Astrocyte (in vitro differentiated cells and primary cell): Measurements from ENCODE around the gene PDLIM7. TPM values are rescaled to one million over a fixed set of nuclear protein-coding genes. Genes with fewer than 3 reads are reported as not detected.

Source experiments
- DNase-seq: peaks from one replicate; pipeline ENCODE4 v3.0.0-alpha.2; 2010; ENCODE audit warnings: low read depth
- FAIRE-seq: peaks from 2 replicates; lab custom pipeline; 2011; peaks lifted over from hg19 to GRCh38; lab: Jason Lieb, UNC
- H2AFZ ChIP-seq: 2 replicates; pipeline ENCODE4 v1.6.0; 2012; ENCODE audit warnings: low read depth, low read length, inconsistent platforms
- H3K27ac ChIP-seq: 2 replicates; pipeline ENCODE4 v1.5.1; 2011; ENCODE audit warnings: low read depth, low read length, inconsistent platforms
- H3K27me3 ChIP-seq: 2 replicates; pipeline ENCODE4 v1.6.0; 2011; ENCODE audit warnings: low read length, inconsistent platforms; ENCODE audit not compliant: insufficient read depth
- H3K36me3 ChIP-seq: 2 replicates; pipeline ENCODE4 v1.5.1; 2011; ENCODE audit warnings: low read length, inconsistent platforms; ENCODE audit not compliant: insufficient read depth
- H3K4me1 ChIP-seq: 2 replicates; pipeline ENCODE4 v1.5.1; 2011; ENCODE audit warnings: low read length, inconsistent platforms; ENCODE audit not compliant: insufficient read depth
- H3K4me2 ChIP-seq: 2 replicates; pipeline ENCODE4 v1.6.0; 2012; ENCODE audit warnings: low read length, inconsistent platforms
- H3K4me3 ChIP-seq: 2 replicates; pipeline ENCODE4 v1.5.1; 2011; ENCODE audit warnings: low read depth, mild to moderate bottlenecking, low read length, inconsistent platforms; ENCODE audit not compliant: insufficient read depth
- H3K79me2 ChIP-seq: 2 replicates; pipeline ENCODE4 v1.6.0; 2012; ENCODE audit warnings: mild to moderate bottlenecking, low read length, inconsistent platforms; ENCODE audit not compliant: insufficient read depth
- H3K9ac ChIP-seq: 2 replicates; pipeline ENCODE4 v1.6.0; 2012; ENCODE audit warnings: mild to moderate bottlenecking, low read length, inconsistent platforms
- H3K9me3 ChIP-seq: 2 replicates; pipeline ENCODE4 v1.5.1; 2012; ENCODE audit warnings: low read depth, mild to moderate bottlenecking, low read length, inconsistent platforms; ENCODE audit not compliant: insufficient read depth
- H4K20me1 ChIP-seq: 2 replicates; pipeline ENCODE4 v1.6.0; 2012; ENCODE audit warnings: low read length, inconsistent platforms; ENCODE audit not compliant: insufficient read depth
- H3K27ac Mint-ChIP-seq: one replicate; pipeline ENCODE4 v1.8.0; 2021; ENCODE audit warnings: mild to moderate bottlenecking, mixed read lengths; ENCODE audit not compliant: unreplicated experiment
- H3K27me3 Mint-ChIP-seq: one replicate; pipeline ENCODE4 v1.8.0; 2021; ENCODE audit warnings: low read depth, mixed read lengths; ENCODE audit not compliant: unreplicated experiment
- H3K36me3 Mint-ChIP-seq: one replicate; pipeline ENCODE4 v1.8.0; 2021; ENCODE audit warnings: low read depth, mixed read lengths; ENCODE audit not compliant: unreplicated experiment
- H3K4me1 Mint-ChIP-seq: one replicate; pipeline ENCODE4 v1.8.0; 2021; ENCODE audit warnings: low read depth, mixed read lengths; ENCODE audit not compliant: unreplicated experiment
- H3K4me3 Mint-ChIP-seq: one replicate; pipeline ENCODE4 v1.8.0; 2021; ENCODE audit warnings: mild to moderate bottlenecking, moderate library complexity, mixed read lengths; ENCODE audit not compliant: unreplicated experiment
- H3K9me3 Mint-ChIP-seq: one replicate; pipeline ENCODE4 v1.8.0; 2021; ENCODE audit warnings: mild to moderate bottlenecking, mixed read lengths; ENCODE audit not compliant: unreplicated experiment
- CTCF ChIP-seq: IDR thresholded peaks from 2 replicates; pipeline ENCODE4 v1.5.1; 2011; ENCODE audit warnings: low read depth, mild to moderate bottlenecking, inconsistent platforms, low read length, moderate library complexity; ENCODE audit not compliant: insufficient read depth
- EZH2 ChIP-seq: IDR thresholded peaks from 2 replicates; pipeline ENCODE4 v1.6.1; 2012; ENCODE audit warnings: mild to moderate bottlenecking, low read length, inconsistent platforms; ENCODE audit not compliant: insufficient read depth
- total RNA-seq: library from RNA; stranded (reverse); gene quantifications from 2 replicates; pipeline ENCODE4 v1.2.1, GENCODE V29; 2021

Gene PDLIM7
- total RNA-seq, 1 donor from 2014 or later, result 590 TPM

DNA sequence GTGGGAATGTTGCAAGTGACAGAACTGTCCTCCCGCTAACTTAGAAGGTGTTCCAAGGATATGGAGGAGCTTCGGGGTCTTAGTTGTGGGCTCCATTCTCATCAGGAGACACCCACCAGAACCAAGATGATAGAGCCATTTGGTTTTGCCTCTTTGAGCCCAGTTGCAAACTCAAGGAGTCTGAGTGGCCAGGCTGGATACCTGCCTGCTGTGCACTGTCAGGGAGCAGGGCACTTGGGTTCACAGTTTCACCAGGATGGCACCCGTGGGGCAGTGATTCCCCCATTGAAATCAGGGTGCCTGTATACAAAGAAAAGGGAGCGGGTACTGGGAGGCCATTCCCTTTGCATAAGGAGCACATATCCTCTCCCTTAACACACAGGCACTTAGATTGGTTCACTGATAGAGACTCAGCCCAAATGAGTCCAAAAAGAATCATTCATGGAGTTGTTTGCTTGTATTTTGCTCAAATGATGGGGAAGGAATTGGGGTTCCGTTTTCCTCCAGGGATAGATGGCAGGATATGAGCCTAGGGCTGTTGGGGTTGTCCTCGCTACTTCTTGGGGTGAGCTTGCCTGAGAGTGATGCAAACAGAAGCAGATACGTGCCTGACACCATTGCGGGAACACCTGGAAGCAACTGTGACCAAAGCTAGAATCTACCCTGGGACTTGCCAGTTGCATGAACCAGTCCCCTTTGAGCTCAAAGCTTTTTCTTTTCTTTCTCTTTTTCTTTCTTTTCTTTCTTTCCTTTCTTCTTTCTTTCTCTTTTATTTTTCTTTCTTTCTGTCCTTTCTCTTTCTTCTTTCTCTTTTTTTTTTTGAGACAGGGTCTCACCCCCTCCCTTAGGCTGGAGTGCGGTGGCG lies 52.1 kb downstream of the PDLIM7 start:
- H3K27ac ChIP-seq, result no peak overlapping the region
- no peaks in the 10 kb centered on the region for H3K9me3 Mint-ChIP-seq
- H3K27me3 ChIP-seq, result no peaks in the 10 kb centered on the region
- H3K36me3 Mint-ChIP-seq, result peaks cover 5% of the 10 kb centered on the region
- no peak overlapping the region for H2AFZ ChIP-seq
- H3K79me2 ChIP-seq, result no peaks in the 10 kb centered on the region
- H3K9ac ChIP-seq, result no peak overlapping the region
- peak overlapping the region; percentile 95 for H3K4me2 ChIP-seq
- H3K4me1 ChIP-seq, result peaks cover 18% of the 10 kb centered on the region
- peaks cover 21% of the 10 kb centered on the region for H3K4me1 Mint-ChIP-seq
- H3K9me3 ChIP-seq, result no peaks in the 10 kb centered on the region
- H3K36me3 ChIP-seq, result no peaks in the 10 kb centered on the region
- no peaks in the 10 kb centered on the region for H3K27me3 Mint-ChIP-seq
- H3K4me3 Mint-ChIP-seq, result peak overlapping the region; percentile 77
- FAIRE-seq, result no peak
- no peak overlapping the region for H3K4me3 ChIP-seq
- peaks cover 20% of the 10 kb centered on the region for H4K20me1 ChIP-seq
- TF ChIP-seq CTCF, result no peak
- no peak for TF ChIP-seq EZH2
- H3K27ac Mint-ChIP-seq, result peak overlapping the region; percentile 29
- no peak for DNase-seq

GRCh38 chr5:177444106-177445051 lies 53.0 kb downstream of the PDLIM7 start:
- Mint-ChIP-seq H3K27me3 (no peaks in the 10 kb centered on the region), H3K9me3 (no peaks in the 10 kb centered on the region), H3K4me1 (peaks cover 21% of the 10 kb centered on the region), H3K36me3 (peaks cover 8% of the 10 kb centered on the region), H3K4me3 (no peak overlapping the region), H3K27ac (peak overlapping the region; percentile 18)
- FAIRE-seq (no peak), DNase-seq (no peak)
- no peaks in the 10 kb centered on the region for H3K36me3 ChIP-seq
- no peaks in the 10 kb centered on the region for H3K79me2 ChIP-seq
- no peaks in the 10 kb centered on the region for H3K27me3 ChIP-seq
- no peak for TF ChIP-seq EZH2
- no peak overlapping the region for H3K9ac ChIP-seq
- H3K4me2 ChIP-seq, result no peak overlapping the region
- H3K4me1 ChIP-seq, result peaks cover 18% of the 10 kb centered on the region
- no peak overlapping the region for H2AFZ ChIP-seq
- no peaks in the 10 kb centered on the region for H3K9me3 ChIP-seq
- peaks cover 13% of the 10 kb centered on the region for H4K20me1 ChIP-seq
- H3K27ac ChIP-seq, result no peak overlapping the region
- no peak overlapping the region for H3K4me3 ChIP-seq

DNA sequence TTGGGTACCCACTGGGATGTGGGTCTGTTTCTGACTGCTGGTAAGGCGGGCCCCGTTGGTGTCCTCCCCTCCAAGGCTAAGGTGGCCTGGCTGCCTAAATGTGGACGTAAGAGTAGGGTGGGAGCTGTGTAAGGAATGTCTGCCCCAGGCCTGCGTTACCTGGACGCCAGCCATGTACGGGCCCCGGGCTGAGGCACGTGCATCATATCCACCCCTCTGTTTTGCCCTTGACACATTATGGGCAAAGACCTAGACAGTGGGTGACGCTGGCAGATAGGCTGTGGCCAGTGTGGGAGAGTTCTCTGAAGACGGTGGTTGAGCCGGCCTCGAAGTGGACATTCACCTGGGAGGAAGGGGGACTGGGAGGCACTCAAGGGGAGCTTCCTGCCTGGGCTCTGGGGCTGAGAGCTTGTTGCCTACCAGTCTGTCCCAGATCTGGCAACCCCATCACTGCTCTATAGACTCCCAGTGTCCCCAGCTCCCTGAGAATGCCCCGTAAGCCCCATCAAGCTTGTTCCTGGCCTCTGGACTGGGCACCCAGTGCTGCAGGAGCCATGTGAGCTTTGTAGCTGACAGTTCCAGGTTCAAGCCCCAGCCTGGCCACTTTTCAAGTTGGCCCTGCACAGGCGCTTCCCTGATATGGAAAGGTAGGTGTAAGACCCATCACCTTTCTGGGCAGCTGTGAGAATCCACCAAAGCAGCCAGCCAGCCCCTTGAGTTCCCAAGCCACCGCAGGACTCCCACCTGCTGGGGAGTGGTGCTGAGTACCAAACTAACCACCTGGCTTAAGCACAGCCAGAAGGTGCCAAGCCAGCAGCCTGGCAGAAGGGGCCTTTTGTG lies 54.0 kb downstream of the PDLIM7 start:
- H3K79me2 ChIP-seq, result no peaks in the 10 kb centered on the region
- H2AFZ ChIP-seq, result no peak overlapping the region
- no peak overlapping the region for H3K27ac ChIP-seq
- Mint-ChIP-seq H3K9me3 (peaks cover 1% of the 10 kb centered on the region), H3K36me3 (peaks cover 10% of the 10 kb centered on the region), H3K4me3 (no peak overlapping the region), H3K27ac (peak overlapping the region; percentile 18), H3K4me1 (peaks cover 16% of the 10 kb centered on the region), H3K27me3 (no peaks in the 10 kb centered on the region)
- no peak for FAIRE-seq
- H3K9ac ChIP-seq, result no peak overlapping the region
- H3K4me2 ChIP-seq, result no peak overlapping the region
- H3K9me3 ChIP-seq, result no peaks in the 10 kb centered on the region
- H3K4me1 ChIP-seq, result peaks cover 16% of the 10 kb centered on the region
- no peak for TF ChIP-seq CTCF
- no peak for TF ChIP-seq EZH2
- H4K20me1 ChIP-seq, result peaks cover 8% of the 10 kb centered on the region
- no peak overlapping the region for H3K4me3 ChIP-seq
- H3K36me3 ChIP-seq, result no peaks in the 10 kb centered on the region
- no peaks in the 10 kb centered on the region for H3K27me3 ChIP-seq
- DNase-seq, result no peak
